Trophoblast cell (in vitro differentiated cells and primary cell): ENCODE results near the gene ADD1.
A peak's percentile ranks its signal among the peaks of the same experiment; 100 is the strongest.

Experiments used
- DNase-seq, 2 donors: peaks; one replicate each; pipeline ENCODE4 v3.0.0-alpha.2; 2016
- H2AFZ ChIP-seq: 2 replicates; pipeline ENCODE4 v1.6.1; 2013; ENCODE audit warnings: low read length, moderate library complexity, mild to moderate bottlenecking; ENCODE audit not compliant: insufficient read depth, poor library complexity
- H2AK5ac ChIP-seq: 2 replicates; pipeline ENCODE4 v1.6.1; 2013; ENCODE audit warnings: mild to moderate bottlenecking, low read length
- H2BK120ac ChIP-seq: 2 replicates; pipeline ENCODE4 v1.6.1; 2013; ENCODE audit warnings: low read length, mild to moderate bottlenecking, moderate library complexity; ENCODE audit not compliant: insufficient read depth, poor library complexity
- H2BK12ac ChIP-seq: 2 replicates; pipeline ENCODE4 v1.6.1; 2013; ENCODE audit warnings: mild to moderate bottlenecking, low read length, moderate library complexity
- H2BK5ac ChIP-seq: 2 replicates; pipeline ENCODE4 v1.6.1; 2013; ENCODE audit warnings: low read length, low read depth, moderate library complexity, mild to moderate bottlenecking; ENCODE audit not compliant: poor library complexity
- H3K14ac ChIP-seq: 2 replicates; pipeline ENCODE4 v1.6.1; 2013; ENCODE audit warnings: mild to moderate bottlenecking, low read length
- H3K18ac ChIP-seq: 2 replicates; pipeline ENCODE4 v1.6.1; 2013; ENCODE audit warnings: mild to moderate bottlenecking, low read length
- H3K23ac ChIP-seq: 2 replicates; pipeline ENCODE4 v1.6.1; 2013; ENCODE audit warnings: low read length
- H3K27ac ChIP-seq: 2 replicates; pipeline ENCODE4 v1.5.1; 2013; ENCODE audit warnings: low read depth, mild to moderate bottlenecking, inconsistent platforms, low read length, moderate library complexity
- H3K27me3 ChIP-seq: 2 replicates; pipeline ENCODE4 v1.6.1; 2013; ENCODE audit warnings: inconsistent platforms, mild to moderate bottlenecking, low read length, moderate library complexity; ENCODE audit not compliant: insufficient read depth
- H3K36me3 ChIP-seq, 2 experiments: 1 replicate in 1 of 2; 2 replicates in 1 of 2; pipeline ENCODE4 v1.6.1; 2013; ENCODE audit warnings: low read length in 2 of 2, mild to moderate bottlenecking in 2 of 2, moderate library complexity in 1 of 2; ENCODE audit not compliant: insufficient read depth in 2 of 2, control insufficient read depth in 1 of 2
- H3K4ac ChIP-seq: 2 replicates; pipeline ENCODE4 v1.6.1; 2013; ENCODE audit warnings: low read depth, mild to moderate bottlenecking, low read length, moderate library complexity
- H3K4me1 ChIP-seq, 2 experiments: 1 replicate in 1 of 2; 2 replicates in 1 of 2; pipeline ENCODE4 v1.6.1; 2013; ENCODE audit warnings: low read length in 2 of 2, mild to moderate bottlenecking in 2 of 2, moderate library complexity in 1 of 2; ENCODE audit not compliant: insufficient read depth in 2 of 2, control insufficient read depth in 1 of 2
- H3K4me2 ChIP-seq: 2 replicates; pipeline ENCODE4 v1.6.1; 2013; ENCODE audit warnings: inconsistent platforms, mild to moderate bottlenecking, low read length, moderate library complexity
- H3K4me3 ChIP-seq: 2 replicates; pipeline ENCODE4 v1.5.1; 2013; ENCODE audit warnings: mild to moderate bottlenecking, low read depth, low read length, inconsistent platforms
- H3K79me1 ChIP-seq: one replicate; pipeline ENCODE4 v1.6.1; 2013; ENCODE audit warnings: low read length
- H3K79me2 ChIP-seq: 2 replicates; pipeline ENCODE4 v1.6.1; 2013; ENCODE audit warnings: low read length, mild to moderate bottlenecking; ENCODE audit not compliant: control insufficient read depth, insufficient read depth, poor library complexity
- H3K9ac ChIP-seq: 2 replicates; pipeline ENCODE4 v1.6.1; 2013; ENCODE audit warnings: mild to moderate bottlenecking, low read length
- H3K9me3 ChIP-seq: 2 replicates; pipeline ENCODE4 v1.6.1; 2013; ENCODE audit warnings: low read depth, mild to moderate bottlenecking, control low read depth, inconsistent platforms, low read length; ENCODE audit not compliant: insufficient read depth
- H4K12ac ChIP-seq: 2 replicates; pipeline ENCODE4 v1.6.1; 2013; ENCODE audit warnings: low read depth, mild to moderate bottlenecking, low read length, moderate library complexity
- H4K8ac ChIP-seq: 2 replicates; pipeline ENCODE4 v1.6.1; 2013; ENCODE audit warnings: low read depth, mild to moderate bottlenecking, low read length, moderate library complexity
- H4K91ac ChIP-seq: one replicate; pipeline ENCODE4 v1.6.1; 2013; ENCODE audit warnings: low read depth, mild to moderate bottlenecking, low read length, moderate library complexity
- WGBS: extraction: QIAGEN DNeasy Blood & Tissue Kit; methylation state at CpG from one replicate; pipeline ENCODE4 v1.1.7; 2013; ENCODE audit warnings: missing lambda C conversion rate; ENCODE audit not compliant: insufficient read length, insufficient coverage; ENCODE audit errors: extremely low coverage; 5-methylcytosine and 5-hydroxymethylcytosine counted together

The ADD1 gene

GRCh38 chr4:2857349-2857927, 13.8 kb downstream of the ADD1 start:
- H3K4me2 ChIP-seq: no peak overlapping the region
- peak overlapping the region; percentile 38 for H4K12ac ChIP-seq
- H2BK5ac ChIP-seq: no peak overlapping the region
- no peak overlapping the region for H2BK12ac ChIP-seq
- peak overlapping the region; percentile 77 for H3K4ac ChIP-seq
- H3K9ac ChIP-seq: no peak overlapping the region
- no CpG with 5 or more reads among the region's 5 CpGs for WGBS
- no peak for DNase-seq
- no peak overlapping the region for H2AK5ac ChIP-seq
- H3K4me3 ChIP-seq: no peak overlapping the region
- H2AFZ ChIP-seq: no peak overlapping the region
- no peak overlapping the region for H3K14ac ChIP-seq
- peaks cover 10 to 11% of the 10 kb centered on the region in 2 experiments for H3K4me1 ChIP-seq
- no peak overlapping the region for H4K91ac ChIP-seq
- no peaks in the 10 kb centered on the region for H3K9me3 ChIP-seq
- H3K79me2 ChIP-seq: peaks cover 4% of the 10 kb centered on the region
- H3K23ac ChIP-seq: no peak overlapping the region
- no peak overlapping the region for H4K8ac ChIP-seq
- H3K36me3 ChIP-seq: peaks cover 11 to 12% of the 10 kb centered on the region in 2 experiments
- no peak overlapping the region for H2BK120ac ChIP-seq
- H3K79me1 ChIP-seq: peaks cover 2% of the 10 kb centered on the region
- no peak overlapping the region for H3K18ac ChIP-seq
- no peak overlapping the region for H3K27ac ChIP-seq
- H3K27me3 ChIP-seq: no peaks in the 10 kb centered on the region

GRCh38 chr4:2858451-2859217, 15.0 kb downstream of the ADD1 start:
- H3K4me1 ChIP-seq: peaks cover 8 to 11% of the 10 kb centered on the region in 2 experiments
- H2BK5ac ChIP-seq: no peak overlapping the region
- no peak overlapping the region for H3K27ac ChIP-seq
- H3K4me2 ChIP-seq: no peak overlapping the region
- H3K79me2 ChIP-seq: peaks cover 9% of the 10 kb centered on the region
- no peak overlapping the region for H2BK12ac ChIP-seq
- no peak overlapping the region for H3K9ac ChIP-seq
- no peak overlapping the region for H3K14ac ChIP-seq
- H3K79me1 ChIP-seq: peaks cover 2% of the 10 kb centered on the region
- H2AFZ ChIP-seq: no peak overlapping the region
- H3K4ac ChIP-seq: peak overlapping the region; percentile 64
- no peak overlapping the region for H4K8ac ChIP-seq
- H4K12ac ChIP-seq: no peak overlapping the region
- H3K4me3 ChIP-seq: no peak overlapping the region
- H2AK5ac ChIP-seq: no peak overlapping the region
- WGBS: no CpG with 5 or more reads among the region's 7 CpGs
- no peak overlapping the region for H3K23ac ChIP-seq
- H3K18ac ChIP-seq: no peak overlapping the region
- H4K91ac ChIP-seq: no peak overlapping the region
- DNase-seq: no peak
- H3K9me3 ChIP-seq: no peaks in the 10 kb centered on the region
- H3K36me3 ChIP-seq: peaks cover 9% of the 10 kb centered on the region in 2 experiments
- H3K27me3 ChIP-seq: no peaks in the 10 kb centered on the region
- H2BK120ac ChIP-seq: no peak overlapping the region

DNA sequence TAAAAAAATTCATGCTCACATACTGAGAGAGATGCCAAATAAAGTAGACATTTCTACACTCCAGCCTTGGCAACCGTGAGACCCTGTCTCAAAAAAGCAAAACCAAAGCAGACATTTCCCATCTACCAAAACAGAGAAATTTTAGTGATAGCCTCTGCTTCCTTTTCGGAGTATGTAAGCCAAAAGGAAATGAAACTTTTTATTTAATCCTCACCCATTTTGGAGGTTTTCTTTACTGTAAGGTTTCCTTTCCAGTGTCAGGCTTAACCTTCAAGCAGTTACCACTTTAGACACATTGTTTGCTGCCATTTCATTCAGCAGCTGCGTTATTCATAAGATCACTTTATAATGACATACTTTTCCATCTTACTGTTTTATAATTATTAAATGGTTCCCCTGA, 15.9 kb downstream of the ADD1 start:
- H3K4me2 ChIP-seq: no peak overlapping the region
- H3K9ac ChIP-seq: no peak overlapping the region
- H4K91ac ChIP-seq: no peak overlapping the region
- no peak overlapping the region for H3K14ac ChIP-seq
- H4K12ac ChIP-seq: no peak overlapping the region
- no peak overlapping the region for H3K4me3 ChIP-seq
- no peaks in the 10 kb centered on the region for H3K9me3 ChIP-seq
- peaks cover 9% of the 10 kb centered on the region for H3K79me2 ChIP-seq
- no peak overlapping the region for H3K4ac ChIP-seq
- no CpG with 5 or more reads among the region's 3 CpGs for WGBS
- H3K79me1 ChIP-seq: peaks cover 2% of the 10 kb centered on the region
- H3K36me3 ChIP-seq: peaks cover 3% of the 10 kb centered on the region in 2 experiments
- no peaks in the 10 kb centered on the region for H3K27me3 ChIP-seq
- H2BK120ac ChIP-seq: no peak overlapping the region
- no peak overlapping the region for H2BK12ac ChIP-seq
- no peak overlapping the region for H3K18ac ChIP-seq
- H2BK5ac ChIP-seq: no peak overlapping the region
- no peak overlapping the region for H3K23ac ChIP-seq
- no peak overlapping the region for H2AK5ac ChIP-seq
- no peak for DNase-seq
- peaks cover 8 to 11% of the 10 kb centered on the region in 2 experiments for H3K4me1 ChIP-seq
- no peak overlapping the region for H2AFZ ChIP-seq
- no peak overlapping the region for H4K8ac ChIP-seq
- no peak overlapping the region for H3K27ac ChIP-seq

DNA sequence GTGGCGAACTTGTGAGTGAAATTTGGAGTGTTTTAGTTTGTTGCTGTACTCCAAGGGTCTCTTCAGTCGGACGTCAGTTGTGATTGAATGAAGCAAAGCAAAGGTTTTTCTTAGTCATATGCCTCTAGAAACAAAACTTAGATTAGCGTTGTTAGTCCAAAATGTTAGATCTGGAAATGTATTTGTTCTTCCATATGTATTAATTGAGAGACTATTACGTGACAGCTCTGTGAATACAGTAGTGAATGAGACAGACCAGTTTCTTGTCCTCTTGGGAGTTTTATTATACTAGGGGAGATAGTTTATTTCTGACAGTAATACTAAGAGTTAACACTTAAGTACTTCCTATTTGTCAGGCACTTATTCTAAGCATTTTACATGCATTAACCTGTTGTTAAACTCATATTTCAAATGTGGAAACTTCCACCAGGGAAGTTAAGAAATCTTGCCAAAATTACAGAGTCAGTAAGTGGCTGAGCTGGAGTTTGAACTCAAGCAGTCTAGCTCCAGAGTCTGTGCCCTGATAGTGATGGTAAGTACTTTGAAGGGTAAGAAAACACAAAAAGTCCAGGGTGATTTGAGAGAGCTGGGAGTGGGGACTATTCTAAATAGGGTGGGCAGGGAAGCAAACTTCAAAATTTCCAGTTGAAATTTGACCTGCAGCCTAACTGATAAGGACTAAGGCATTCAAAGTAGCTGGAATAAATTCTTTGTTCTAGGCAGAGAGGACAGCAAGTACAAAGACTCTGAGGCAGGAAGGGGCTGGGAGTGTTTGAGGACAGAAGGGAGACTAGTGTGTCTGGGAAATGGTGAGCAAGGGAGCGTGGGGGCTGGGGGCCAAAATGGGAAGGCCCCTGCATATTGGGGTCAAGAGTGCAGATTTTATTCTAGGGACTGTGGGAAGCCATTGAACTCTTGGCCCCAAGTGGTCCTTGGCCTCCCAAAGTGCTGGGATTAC, 17.0 kb downstream of the ADD1 start:
- Histone ChIP-seq H3K4me2 (peak overlapping the region; percentile 29), H4K91ac (no peak overlapping the region), H3K9ac (no peak overlapping the region), H3K79me1 (peaks cover 2% of the 10 kb centered on the region), H3K14ac (no peak overlapping the region), H3K4me3 (no peak overlapping the region), H3K36me3 (peaks cover 0 to 3% of the 10 kb centered on the region in 2 experiments), H4K8ac (no peak overlapping the region), H2AK5ac (no peak overlapping the region), H4K12ac (no peak overlapping the region), H3K18ac (no peak overlapping the region), H2AFZ (no peak overlapping the region), H3K23ac (no peak overlapping the region), H3K4me1 (peaks cover 8 to 10% of the 10 kb centered on the region in 2 experiments), H2BK12ac (no peak overlapping the region), H3K27me3 (no peaks in the 10 kb centered on the region), H2BK120ac (no peak overlapping the region), H3K4ac (no peak overlapping the region), H3K27ac (peak overlapping the region; percentile 46), H3K9me3 (no peaks in the 10 kb centered on the region), H3K79me2 (peaks cover 9% of the 10 kb centered on the region), H2BK5ac (no peak overlapping the region)
- DNase-seq: peak; percentile 23 to 62
- WGBS: no CpG with 5 or more reads among the region's 6 CpGs
